GM19438 (cell line): ENCODE data around the gene SRGAP1.
A peak's percentile ranks its signal among the peaks of the same experiment; 100 is the strongest.
"Not testable (repeated sequence)": the region's sequence is repeated elsewhere in the genome, so short reads cannot be mapped to it uniquely, and the experiment has no call there.

ENCODE experiments used
- ATAC-seq: cut with Tn5 transposase; IDR thresholded peaks from one replicate; pipeline ENCODE4 v1.9.1; 2021; ENCODE audit warnings: low read depth; ENCODE audit not compliant: unreplicated experiment

The SRGAP1 gene

GRCh38 chr12:64178122-64178521 lies 333.6 kb downstream of the SRGAP1 start:
- no peak for ATAC-seq

- no peak for ATAC-seq
Observed at GRCh38 chr12:64180951-64181350, 336.5 kb downstream of the SRGAP1 start.

GRCh38 chr12:64181430-64182291 lies 337.2 kb downstream of the SRGAP1 start:
- ATAC-seq = no peak

GRCh38 chr12:64184216-64184615 lies 339.7 kb downstream of the SRGAP1 start:
- no peak for ATAC-seq

GRCh38 chr12:64186789-64187188 lies 342.3 kb downstream of the SRGAP1 start:
- no peak for ATAC-seq

- no peak for ATAC-seq
Observed at GRCh38 chr12:64187370-64187769, 342.9 kb downstream of the SRGAP1 start.

GRCh38 chr12:64187794-64188193 lies 343.3 kb downstream of the SRGAP1 start:
- no peak for ATAC-seq

- ATAC-seq = no peak
Observed at GRCh38 chr12:64189530-64189929, 345.0 kb downstream of the SRGAP1 start.

GRCh38 chr12:64190140-64190539 lies 345.6 kb downstream of the SRGAP1 start:
- no peak for ATAC-seq

GRCh38 chr12:64192644-64193444 lies 348.3 kb downstream of the SRGAP1 start:
- ATAC-seq = peak; percentile 88

- ATAC-seq = no peak
Observed at GRCh38 chr12:64193931-64194330, 349.4 kb downstream of the SRGAP1 start.

GRCh38 chr12:64194333-64195149 lies 350.0 kb downstream of the SRGAP1 start:
- no peak for ATAC-seq

GRCh38 chr12:64195841-64196240 lies 351.3 kb downstream of the SRGAP1 start:
- not testable (repeated sequence) for ATAC-seq

- no peak for ATAC-seq
Observed at GRCh38 chr12:64203036-64203435, 358.5 kb downstream of the SRGAP1 start.

GRCh38 chr12:64203775-64204174 lies 359.3 kb downstream of the SRGAP1 start:
- no peak for ATAC-seq

GRCh38 chr12:64205542-64205941 lies 361.0 kb downstream of the SRGAP1 start:
- ATAC-seq = no peak

- ATAC-seq = no peak
Observed at GRCh38 chr12:64207453-64207852, 363.0 kb downstream of the SRGAP1 start.
